NCI-H128 (cell line): ENCODE measurements around the gene VRK2.
A peak's percentile ranks its signal among the peaks of the same experiment; 100 is the strongest.

Experiments used
- DNase-seq: peaks from one replicate; lab custom pipeline; 2025; ENCODE audit not compliant: unreplicated experiment; lab: John Stamatoyannopoulos, UW

The VRK2 gene

GRCh38 chr2:58046585-58047372 is at the start of gene VRK2:
VRK2 (plus strand) TSS chr2:58046806; CDS start chr2:58048832, 2,026 bp downstream.
- peak; percentile 56 for DNase-seq

- DNase-seq: no peak
Measured at GRCh38 chr2:58006256-58006951, 40.2 kb upstream of the VRK2 start.

- DNase-seq: no peak
Measured at GRCh38 chr2:58006952-58007284, 39.7 kb upstream of the VRK2 start.

GRCh38 chr2:58010599-58010998 is 36.0 kb upstream of the VRK2 start:
- no peak for DNase-seq

- DNase-seq: no peak
Measured at GRCh38 chr2:58019229-58019628, 27.4 kb upstream of the VRK2 start.

- DNase-seq: no peak
Measured at GRCh38 chr2:58025150-58025933, 21.3 kb upstream of the VRK2 start.

GRCh38 chr2:58027029-58027428 is 19.6 kb upstream of the VRK2 start:
- no peak for DNase-seq

GRCh38 chr2:58030771-58031170 is 15.8 kb upstream of the VRK2 start:
- DNase-seq: no peak

GRCh38 chr2:58032016-58032763 is 14.4 kb upstream of the VRK2 start:
- no peak for DNase-seq

GRCh38 chr2:58032764-58033080 is 13.9 kb upstream of the VRK2 start:
- DNase-seq: no peak

GRCh38 chr2:58033530-58033929 is 13.1 kb upstream of the VRK2 start:
- no peak for DNase-seq

- no peak for DNase-seq
Measured at GRCh38 chr2:58035352-58035751, 11.3 kb upstream of the VRK2 start.

- DNase-seq: no peak
Measured at GRCh38 chr2:58039170-58039611, 7.4 kb upstream of the VRK2 start.

- DNase-seq: peak; percentile 45
Measured at GRCh38 chr2:58042486-58042970, 4.1 kb upstream of the VRK2 start.

- DNase-seq: no peak
Measured at GRCh38 chr2:58044145-58044544, 2.5 kb upstream of the VRK2 start.

GRCh38 chr2:58045580-58046334 is 849 bp upstream of the VRK2 start:
- no peak for DNase-seq

- no peak for DNase-seq
Measured at GRCh38 chr2:58046335-58046584, 346 bp upstream of the VRK2 start.

GRCh38 chr2:58047373-58047935 is 848 bp downstream of the VRK2 start:
- DNase-seq: no peak

- DNase-seq: no peak
Measured at GRCh38 chr2:58047961-58048360, 1.4 kb downstream of the VRK2 start.

- DNase-seq: no peak
Measured at GRCh38 chr2:58051445-58051844, 4.8 kb downstream of the VRK2 start.
